Fibroblast of the aortic adventitia (primary cell): ENCODE measurements around the gene MAPK4. TPM values are rescaled to one million over a fixed set of nuclear protein-coding genes. Genes with fewer than 3 reads are reported as not detected.
"Not testable (repeated sequence)": the region's sequence is repeated elsewhere in the genome, so short reads cannot be mapped to it uniquely, and the experiment has no call there.

Source experiments
- DNase-seq: peaks from one replicate; pipeline ENCODE4 v3.0.0-alpha.2; 2010; ENCODE audit warnings: low read depth
- H3K4me3 ChIP-seq: 2 replicates; pipeline ENCODE4 v1.5.1; 2011; ENCODE audit warnings: low read depth, mild to moderate bottlenecking, control low read depth, low read length, moderate library complexity
- total RNA-seq: library from RNA; depleted of rRNA; stranded (reverse); fragments of >200 nt; gene quantifications from 2 replicates; pipeline ENCODE4 v1.2.3, GENCODE V29; 2012; ENCODE audit warnings: low replicate concordance
- TF ChIP-seq, protein P1 (sequence below): IDR thresholded peaks from 2 replicates; pipeline ENCODE4 v1.5.1; 2011; ENCODE audit warnings: mild to moderate bottlenecking, low read length, control low read depth, inconsistent platforms; ENCODE audit not compliant: insufficient read depth

MAPK4 gene
- total RNA-seq, 1 donor, result under 0.01 TPM

DNA sequence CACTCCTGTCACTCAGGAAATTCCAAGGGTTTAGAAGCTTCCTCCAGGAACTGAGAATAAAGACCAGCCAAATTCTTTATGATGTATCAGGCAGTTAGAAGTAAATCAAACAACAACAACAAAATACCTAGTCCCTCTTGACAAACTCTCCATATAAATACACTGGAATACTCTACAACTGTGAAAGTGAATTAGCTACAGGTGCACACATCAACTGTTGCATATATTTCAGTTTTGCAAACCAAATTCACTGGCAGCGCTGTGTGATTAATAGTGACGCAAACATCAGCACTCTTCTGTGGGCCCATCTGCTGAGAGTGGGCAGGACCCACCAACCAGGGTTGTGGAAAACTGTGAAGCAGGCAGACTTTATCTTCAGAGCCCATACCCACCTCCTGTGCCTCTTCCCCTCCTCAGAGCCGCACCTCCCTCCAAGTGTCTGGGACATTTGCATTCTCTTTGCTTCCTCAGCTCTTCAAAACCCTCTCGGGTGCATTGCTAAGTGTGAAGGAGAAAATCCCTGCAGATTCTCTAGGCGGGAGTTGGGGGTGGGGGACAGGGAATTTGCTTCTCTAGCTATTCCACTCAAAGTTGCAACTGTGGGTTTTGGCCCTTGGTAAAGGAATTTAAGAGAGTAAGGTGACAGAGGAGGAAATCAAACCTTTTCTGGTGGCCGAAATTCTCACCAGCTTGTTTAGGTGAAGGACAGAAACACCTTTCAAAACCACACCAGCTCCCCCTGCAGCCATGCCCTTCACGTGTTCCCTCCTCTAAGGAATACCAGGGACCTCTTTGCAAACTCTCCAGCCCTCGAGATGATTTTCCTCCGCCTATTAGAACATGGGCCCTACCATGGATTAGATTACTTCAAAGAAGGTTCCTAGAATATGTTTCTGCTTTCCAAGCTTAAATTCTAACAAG, 140.6 kb downstream of the MAPK4 start:
- TF ChIP-seq, protein P1, sequence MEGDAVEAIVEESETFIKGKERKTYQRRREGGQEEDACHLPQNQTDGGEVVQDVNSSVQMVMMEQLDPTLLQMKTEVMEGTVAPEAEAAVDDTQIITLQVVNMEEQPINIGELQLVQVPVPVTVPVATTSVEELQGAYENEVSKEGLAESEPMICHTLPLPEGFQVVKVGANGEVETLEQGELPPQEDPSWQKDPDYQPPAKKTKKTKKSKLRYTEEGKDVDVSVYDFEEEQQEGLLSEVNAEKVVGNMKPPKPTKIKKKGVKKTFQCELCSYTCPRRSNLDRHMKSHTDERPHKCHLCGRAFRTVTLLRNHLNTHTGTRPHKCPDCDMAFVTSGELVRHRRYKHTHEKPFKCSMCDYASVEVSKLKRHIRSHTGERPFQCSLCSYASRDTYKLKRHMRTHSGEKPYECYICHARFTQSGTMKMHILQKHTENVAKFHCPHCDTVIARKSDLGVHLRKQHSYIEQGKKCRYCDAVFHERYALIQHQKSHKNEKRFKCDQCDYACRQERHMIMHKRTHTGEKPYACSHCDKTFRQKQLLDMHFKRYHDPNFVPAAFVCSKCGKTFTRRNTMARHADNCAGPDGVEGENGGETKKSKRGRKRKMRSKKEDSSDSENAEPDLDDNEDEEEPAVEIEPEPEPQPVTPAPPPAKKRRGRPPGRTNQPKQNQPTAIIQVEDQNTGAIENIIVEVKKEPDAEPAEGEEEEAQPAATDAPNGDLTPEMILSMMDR, result no peak
- H3K4me3 ChIP-seq, result no peak overlapping the region
- no peak for DNase-seq

DNA sequence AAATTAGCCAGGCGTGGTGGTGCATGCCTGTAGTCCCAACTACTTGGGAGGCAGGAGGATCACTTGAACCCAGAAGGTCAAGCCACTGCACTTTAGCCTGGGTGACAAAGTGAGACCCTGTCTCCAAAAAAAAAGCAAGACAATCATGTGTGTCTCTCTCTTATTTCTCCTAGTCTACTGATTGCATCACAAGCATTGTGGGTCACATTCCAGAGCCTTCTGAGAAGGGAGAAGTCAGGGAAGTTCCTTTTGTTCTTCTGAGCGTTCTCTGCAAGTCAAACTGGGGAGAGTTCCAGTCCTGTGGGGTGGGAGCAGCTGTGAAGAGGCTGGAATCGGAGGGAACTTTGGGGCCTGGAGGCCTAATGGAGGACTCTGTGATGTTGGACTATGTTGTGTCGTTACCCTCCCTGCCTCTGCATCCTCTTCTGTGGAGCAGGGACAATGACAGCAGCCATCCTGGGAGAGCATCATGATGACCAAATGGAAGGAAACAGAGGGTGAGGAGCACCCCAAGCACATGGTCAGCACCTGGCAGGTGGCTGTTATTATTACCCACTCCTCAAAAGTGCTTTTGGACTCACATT, 144.6 kb downstream of the MAPK4 start:
- no peak for DNase-seq
- no peak overlapping the region for H3K4me3 ChIP-seq
- TF ChIP-seq, protein P1, result no peak

DNA sequence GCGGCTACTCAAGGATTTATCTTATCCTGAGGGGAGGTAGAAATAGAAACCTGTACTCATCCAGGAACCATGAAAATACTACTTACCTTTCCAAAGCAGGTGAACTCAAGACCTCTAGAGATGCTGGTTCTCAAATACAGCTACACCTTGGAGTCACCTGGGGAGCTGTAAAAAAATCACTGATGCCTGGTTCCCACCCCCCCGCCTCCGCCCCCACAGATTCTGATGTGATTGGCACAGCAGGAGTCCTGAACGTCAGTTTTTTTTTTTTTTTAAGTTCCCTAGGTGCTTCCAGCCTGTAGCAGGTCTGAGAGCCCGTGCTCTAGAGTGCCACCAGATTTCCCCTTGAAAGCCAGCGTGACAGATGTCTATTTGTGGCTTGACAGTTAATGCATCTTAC, 146.3 kb downstream of the MAPK4 start:
- DNase-seq, result no peak
- TF ChIP-seq, protein P1, result no peak
- no peak overlapping the region for H3K4me3 ChIP-seq

DNA sequence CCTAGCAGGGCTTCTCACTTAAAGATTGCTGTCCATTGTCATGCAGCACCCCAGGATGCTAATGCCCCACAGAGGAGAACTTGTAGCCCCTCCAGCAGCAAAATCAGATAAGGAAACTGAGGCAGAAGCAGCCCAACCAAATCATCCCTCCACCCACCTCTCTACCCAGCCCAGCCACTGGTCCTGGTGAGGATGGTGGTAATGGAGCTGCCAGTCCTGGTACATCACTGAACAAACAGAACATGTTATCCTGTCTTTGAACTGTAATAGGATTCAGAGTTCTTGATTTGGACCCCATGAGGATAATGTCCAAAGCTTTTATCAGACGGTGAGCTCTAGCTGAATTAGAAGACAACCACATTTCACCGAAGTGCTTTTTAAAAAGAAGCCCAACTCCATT, 146.8 kb downstream of the MAPK4 start:
- no peak overlapping the region for H3K4me3 ChIP-seq
- no peak for DNase-seq
- TF ChIP-seq, protein P1, result no peak

DNA sequence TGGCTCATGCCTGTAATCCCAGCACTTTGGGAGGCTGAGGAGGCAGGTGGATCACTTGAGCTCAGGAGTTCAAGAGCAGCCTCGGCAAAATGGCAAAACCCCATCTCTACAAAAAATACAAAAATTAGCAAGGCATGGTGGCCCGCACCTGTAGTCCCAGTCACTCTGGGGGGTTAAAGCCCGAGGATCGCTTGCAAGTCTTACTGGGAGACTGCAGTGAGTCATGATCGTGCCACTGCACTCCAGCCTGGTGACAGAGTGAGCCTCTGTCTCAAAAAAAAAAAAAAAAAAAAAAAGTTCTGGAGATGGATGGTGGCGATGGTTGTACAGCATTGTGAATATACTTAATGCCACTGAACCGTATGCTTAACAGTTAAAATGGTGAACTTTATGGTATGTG, 147.4 kb downstream of the MAPK4 start:
- H3K4me3 ChIP-seq, DNase-seq: not testable (repeated sequence)

DNA sequence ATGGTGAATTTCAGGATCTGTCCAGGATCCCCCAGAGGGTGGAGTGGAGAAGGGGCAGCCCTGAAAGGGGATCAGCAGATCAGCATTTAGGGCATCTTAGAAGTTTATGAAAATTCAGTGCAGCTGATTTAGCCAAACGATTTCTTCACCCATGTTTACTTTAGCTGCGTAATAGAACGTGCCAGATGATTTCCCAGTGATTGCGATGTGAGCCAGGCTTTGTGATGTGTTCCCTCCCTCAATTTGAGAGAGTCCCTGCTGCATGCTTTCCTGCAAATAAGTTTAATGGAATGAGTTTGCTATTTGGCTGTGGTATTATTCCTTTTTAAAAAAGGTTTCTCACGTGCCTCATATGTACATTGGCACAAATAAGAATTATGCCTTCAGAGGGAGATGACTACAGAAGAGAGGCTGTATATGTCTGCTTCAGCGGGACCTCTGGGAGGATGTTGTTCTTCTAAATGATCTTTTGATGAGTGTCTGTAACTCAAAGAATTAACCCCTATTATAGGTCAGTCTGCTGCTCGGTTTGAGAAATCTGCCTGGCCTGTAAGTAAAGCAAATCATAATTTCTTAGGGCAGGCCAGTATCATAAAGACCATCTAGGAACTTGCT, 148.1 kb downstream of the MAPK4 start:
- TF ChIP-seq, protein P1, result no peak
- DNase-seq, result peak; percentile 18
- no peak overlapping the region for H3K4me3 ChIP-seq

DNA sequence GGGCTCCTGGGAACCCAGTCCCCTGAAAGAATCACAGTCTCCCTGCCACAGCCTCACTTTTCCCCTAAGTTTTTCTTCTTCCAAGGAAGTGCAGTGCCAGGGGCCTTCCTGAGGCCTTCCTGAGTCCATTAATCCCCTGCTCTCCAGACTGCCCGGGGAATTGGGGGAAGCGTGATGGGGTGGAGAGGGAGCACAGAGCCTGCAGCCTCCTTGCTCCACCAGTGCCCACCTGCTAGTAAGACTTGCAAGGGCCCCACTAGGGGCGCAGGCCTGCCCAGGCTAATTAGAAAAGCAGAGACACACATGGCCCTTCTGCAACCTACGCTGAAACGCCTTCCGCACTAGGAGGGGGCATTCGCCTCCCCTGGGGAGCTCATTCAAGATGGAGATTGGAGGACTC, 149.3 kb downstream of the MAPK4 start:
- no peak overlapping the region for H3K4me3 ChIP-seq
- TF ChIP-seq, protein P1, result no peak
- no peak for DNase-seq
